C4-2B (cell line): ENCODE results near the gene EPB41L4B.

Experiments used
- H3K27ac ChIP-seq: fragments of 450-650 bp; 2 replicates; pipeline ENCODE4 v1.5.1; 2017
- CTCF ChIP-seq: fragments of 450-650 bp; conservative IDR thresholded peaks from 2 replicates; pipeline ENCODE4 v1.5.1; 2017; ENCODE audit warnings: mild to moderate bottlenecking
- ZFX ChIP-seq: fragments of 450-650 bp; IDR thresholded peaks from 2 replicates; pipeline ENCODE4 v1.6.1; 2017

Gene EPB41L4B

GRCh38 chr9:109250771-109251079 lies 70.1 kb downstream of the EPB41L4B start:
- peak overlapping the region; percentile 98 for H3K27ac ChIP-seq
- TF ChIP-seq ZFX (no peak), CTCF (no peak)

GRCh38 chr9:109250311-109250741 lies 70.5 kb downstream of the EPB41L4B start:
- no peak for TF ChIP-seq ZFX
- TF ChIP-seq CTCF = no peak
- H3K27ac ChIP-seq = peak overlapping the region; percentile 98

GRCh38 chr9:109249615-109250014 lies 71.2 kb downstream of the EPB41L4B start:
- peak overlapping the region; percentile 98 for H3K27ac ChIP-seq
- TF ChIP-seq CTCF = no peak
- TF ChIP-seq ZFX = no peak

- H3K27ac ChIP-seq = no peak overlapping the region
- no peak for TF ChIP-seq CTCF
Observed at GRCh38 chr9:109248133-109248581, 72.7 kb downstream of the EPB41L4B start.

GRCh38 chr9:109247228-109247627 lies 73.6 kb downstream of the EPB41L4B start:
- TF ChIP-seq ZFX (no peak), CTCF (no peak)
- H3K27ac ChIP-seq = no peak overlapping the region

- TF ChIP-seq ZFX (no peak), CTCF (no peak)
- no peak overlapping the region for H3K27ac ChIP-seq
Observed at GRCh38 chr9:109246533-109246932, 74.3 kb downstream of the EPB41L4B start.

GRCh38 chr9:109245310-109245897 lies 75.5 kb downstream of the EPB41L4B start:
- no peak overlapping the region; the same call in 1 of the 2 replicates for H3K27ac ChIP-seq
- TF ChIP-seq ZFX = no peak
- TF ChIP-seq CTCF = no peak
